Psoas muscle (tissue), 8 donors: ENCODE results near the gene AHRR. TPM values are rescaled to one million over a fixed set of nuclear protein-coding genes. Genes with fewer than 3 reads are reported as not detected.

Source experiments
- ATAC-seq, 4 donors: fragments of 200-7000 bp; cut with Tn5 transposase; one replicate each; pipeline ENCODE4 v1.9.1; 2020; ENCODE audit warnings: moderate library complexity in 3 of 4, mild to moderate bottlenecking in 2 of 4
- DNase-seq, 2 donors: peaks; one replicate each; pipeline ENCODE4 v3.0.0-alpha.2; 2020
- H3K27ac ChIP-seq: fragments of 200-600 bp; one replicate; pipeline ENCODE4 v1.8.0; 2022
- H3K27me3 ChIP-seq, 3 donors: fragments of 200-600 bp in 1 of 3; one replicate each; pipeline versions ENCODE4 v1.6.1 to v1.8.0; 2013 to 2022; ENCODE audit warnings: low read length in 2 of 3, mild to moderate bottlenecking in 2 of 3, moderate library complexity in 1 of 3; ENCODE audit not compliant: insufficient read depth in 3 of 3
- H3K36me3 ChIP-seq, 2 donors: fragments of 200-600 bp in 1 of 2; one replicate each; pipeline versions ENCODE4 v1.6.1 to v1.8.0; 2013 to 2022; ENCODE audit warnings: low read depth in 1 of 2, mild to moderate bottlenecking in 1 of 2, moderate library complexity in 1 of 2; ENCODE audit not compliant: insufficient read depth in 1 of 2
- H3K4me1 ChIP-seq: fragments of 200-600 bp; one replicate; pipeline ENCODE4 v1.8.0; 2022
- H3K4me3 ChIP-seq: fragments of 200-600 bp; one replicate; pipeline ENCODE4 v1.8.0; 2022; ENCODE audit warnings: mild to moderate bottlenecking
- H3K9me3 ChIP-seq: fragments of 200-600 bp; one replicate; pipeline ENCODE4 v1.8.0; 2022
- WGBS, 3 donors: extraction: QIAGEN DNeasy Blood & Tissue Kit; methylation state at CpG; one replicate each; pipeline versions ENCODE4 v1.1.6 to v1.1.7; 2013; 5-methylcytosine and 5-hydroxymethylcytosine counted together
- intact Hi-C, 2 donors: fragments of 100-400 bp; cut with DNase I; formaldehyde crosslinking; loops; one replicate each; pipeline versions ENCODE4 v1.11.0 to v1.14.2; 2022
- polyA plus RNA-seq, 3 donors: library from polyadenylated mRNA; stranded (reverse); fragments of 200-250 nt; gene quantifications; one replicate each; pipeline ENCODE4 v1.2.3, GENCODE V29; 2013
- total RNA-seq, 4 donors: library from RNA; stranded (reverse); fragmentation: NEBNext Ultra II Directional in 2 of 4; extraction: Animal tissue kit (Norgen Biotek cat#: 25700) in 2 of 4; gene quantifications; one replicate each; pipeline versions ENCODE4 v1.2.1 to v1.2.4, GENCODE V29; 2021 to 2023
- TF ChIP-seq, protein P1 (sequence below): fragments of 200-600 bp; IDR thresholded peaks from one replicate; pipeline ENCODE4 v1.8.0; 2022; ENCODE audit warnings: antibody characterized with exemption
- donor health status: healthy with polysubstance abuse.
- donor health status: DM: no; HTN: no; CAD: no; lungs with moderate emphysema.
- donor health status: Bipolar disorder and iron deficiency.
- donor health status: healthy.
- donor health status: DM: yes; HTN: yes; CAD: no.
- donor health status: DM: no; HTN: no; CAD: no.
- donor health status: DM: no; HTN: no; CAD: no.
- donor health status: DM: yes; HTN: yes; CAD: no.

The AHRR gene
- total and polyA plus RNA-seq, 7 donors: 0.10 to 7.4 (median 0.45) TPM

DNA sequence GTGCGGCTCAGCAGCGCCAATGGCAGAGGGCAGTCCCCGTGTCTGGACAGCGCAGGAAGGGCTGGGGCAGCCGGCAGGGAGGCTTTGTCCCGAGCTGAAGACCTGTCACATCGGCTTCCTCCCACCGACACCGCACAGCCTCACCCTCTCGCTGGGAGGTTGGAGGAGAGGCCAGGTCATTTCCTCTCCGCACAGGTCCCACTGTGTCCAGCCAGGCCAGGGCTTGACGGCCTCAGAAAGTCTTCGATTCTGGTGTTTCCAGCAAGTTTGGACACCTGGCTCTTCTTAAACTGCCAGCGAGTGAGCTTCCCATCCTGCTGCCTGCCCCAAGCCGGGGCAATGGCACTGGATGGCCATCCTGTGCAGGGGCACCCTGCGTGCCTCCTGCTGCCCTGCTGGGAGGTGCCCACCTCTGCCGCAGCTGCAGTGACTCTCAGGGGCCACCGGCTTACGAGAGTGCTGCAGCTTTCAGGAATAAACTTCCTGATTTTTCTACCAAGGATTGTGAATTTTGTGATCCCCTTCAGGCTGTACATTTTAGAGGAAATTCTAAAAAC is 33.9 kb downstream of the AHRR start:
- no peak for ATAC-seq
- Histone ChIP-seq H3K4me3 (no peak overlapping the region), H3K36me3 (no peaks in the 10 kb centered on the region), H3K27me3 (peaks cover 0 to 10% (median 5%) of the 10 kb centered on the region in 3 donors), H3K4me1 (no peaks in the 10 kb centered on the region), H3K9me3 (no peaks in the 10 kb centered on the region), H3K27ac (no peak overlapping the region)
- TF ChIP-seq, protein P1, sequence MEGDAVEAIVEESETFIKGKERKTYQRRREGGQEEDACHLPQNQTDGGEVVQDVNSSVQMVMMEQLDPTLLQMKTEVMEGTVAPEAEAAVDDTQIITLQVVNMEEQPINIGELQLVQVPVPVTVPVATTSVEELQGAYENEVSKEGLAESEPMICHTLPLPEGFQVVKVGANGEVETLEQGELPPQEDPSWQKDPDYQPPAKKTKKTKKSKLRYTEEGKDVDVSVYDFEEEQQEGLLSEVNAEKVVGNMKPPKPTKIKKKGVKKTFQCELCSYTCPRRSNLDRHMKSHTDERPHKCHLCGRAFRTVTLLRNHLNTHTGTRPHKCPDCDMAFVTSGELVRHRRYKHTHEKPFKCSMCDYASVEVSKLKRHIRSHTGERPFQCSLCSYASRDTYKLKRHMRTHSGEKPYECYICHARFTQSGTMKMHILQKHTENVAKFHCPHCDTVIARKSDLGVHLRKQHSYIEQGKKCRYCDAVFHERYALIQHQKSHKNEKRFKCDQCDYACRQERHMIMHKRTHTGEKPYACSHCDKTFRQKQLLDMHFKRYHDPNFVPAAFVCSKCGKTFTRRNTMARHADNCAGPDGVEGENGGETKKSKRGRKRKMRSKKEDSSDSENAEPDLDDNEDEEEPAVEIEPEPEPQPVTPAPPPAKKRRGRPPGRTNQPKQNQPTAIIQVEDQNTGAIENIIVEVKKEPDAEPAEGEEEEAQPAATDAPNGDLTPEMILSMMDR: no peak
- intact Hi-C loops: no loop called here
- no peak for DNase-seq
- WGBS, 3 donors: 73 to 84% (median 83%) methylated on average over 19 of the region's 19 CpGs

DNA sequence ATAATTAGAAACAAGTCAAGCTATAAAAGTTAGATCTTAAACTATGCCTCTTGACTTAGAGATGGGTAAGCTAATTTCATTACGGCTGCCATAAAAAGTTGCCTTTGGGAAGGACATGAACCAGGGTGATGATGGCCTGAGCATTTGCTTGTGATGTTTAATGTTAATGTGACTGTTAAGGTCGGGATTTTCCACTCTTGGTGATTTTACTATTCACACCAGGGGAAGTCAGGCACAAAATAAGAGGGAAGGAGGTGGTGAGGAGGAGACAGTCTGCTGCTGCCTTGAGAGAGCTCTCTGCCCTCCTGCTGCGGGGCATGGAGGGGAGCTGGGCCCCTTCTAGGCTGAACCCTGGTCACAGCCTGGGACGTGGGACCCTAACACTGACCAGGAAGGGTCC is 34.4 kb downstream of the AHRR start:
- H3K36me3 ChIP-seq: no peaks in the 10 kb centered on the region
- intact Hi-C loops: no loop called here
- no peak overlapping the region for H3K4me3 ChIP-seq
- WGBS, 3 donors: 79 to 86% (median 79%) methylated on average over 4 of the region's 4 CpGs
- TF ChIP-seq, protein P1: no peak
- no peak for ATAC-seq
- H3K27ac ChIP-seq: no peak overlapping the region
- H3K4me1 ChIP-seq: no peaks in the 10 kb centered on the region
- H3K27me3 ChIP-seq: peaks cover 0 to 6% (median 5%) of the 10 kb centered on the region in 3 donors
- DNase-seq: no peak
- no peaks in the 10 kb centered on the region for H3K9me3 ChIP-seq

DNA sequence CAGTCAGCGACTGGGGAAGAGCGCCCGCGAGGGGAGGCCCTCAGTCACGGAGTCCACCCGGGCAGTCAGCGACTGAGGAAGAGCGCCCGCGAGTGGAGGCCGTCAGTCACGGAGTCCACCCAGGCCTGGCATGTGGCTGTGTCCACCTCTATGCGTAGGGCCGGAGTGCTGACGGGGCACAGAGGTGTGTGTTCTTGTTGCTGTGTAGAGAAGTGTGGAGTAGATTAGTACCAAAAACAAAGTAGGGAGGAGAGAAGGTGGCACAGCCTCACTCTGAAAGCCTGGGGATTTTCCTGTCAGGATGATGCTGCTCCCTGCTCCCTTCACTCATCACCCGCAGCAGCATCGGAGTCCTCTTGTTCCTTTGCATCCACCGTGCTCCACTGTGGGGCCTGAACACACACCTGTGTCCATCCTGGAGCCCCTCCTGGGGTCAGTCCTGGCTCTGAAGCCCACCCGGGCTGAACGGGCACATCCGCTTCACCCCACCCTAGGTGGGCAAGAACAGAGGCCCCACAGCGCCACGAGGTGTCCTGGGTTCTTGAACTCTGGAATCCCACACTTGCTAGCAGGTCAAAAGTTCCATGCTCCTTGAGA is 37.9 kb downstream of the AHRR start:
- no peaks in the 10 kb centered on the region for H3K27me3 ChIP-seq
- WGBS, 3 donors: 89 to 94% (median 93%) methylated on average over 17 to 23 of the region's 23 CpGs
- intact Hi-C loops: no loop called here
- H3K27ac ChIP-seq: no peak overlapping the region
- DNase-seq (no peak), ATAC-seq (no peak)
- TF ChIP-seq, protein P1: no peak
- H3K9me3 ChIP-seq: peaks cover under 1% of the 10 kb centered on the region
- H3K36me3 ChIP-seq: no peaks in the 10 kb centered on the region
- no peaks in the 10 kb centered on the region for H3K4me1 ChIP-seq
- H3K4me3 ChIP-seq: no peak overlapping the region

DNA sequence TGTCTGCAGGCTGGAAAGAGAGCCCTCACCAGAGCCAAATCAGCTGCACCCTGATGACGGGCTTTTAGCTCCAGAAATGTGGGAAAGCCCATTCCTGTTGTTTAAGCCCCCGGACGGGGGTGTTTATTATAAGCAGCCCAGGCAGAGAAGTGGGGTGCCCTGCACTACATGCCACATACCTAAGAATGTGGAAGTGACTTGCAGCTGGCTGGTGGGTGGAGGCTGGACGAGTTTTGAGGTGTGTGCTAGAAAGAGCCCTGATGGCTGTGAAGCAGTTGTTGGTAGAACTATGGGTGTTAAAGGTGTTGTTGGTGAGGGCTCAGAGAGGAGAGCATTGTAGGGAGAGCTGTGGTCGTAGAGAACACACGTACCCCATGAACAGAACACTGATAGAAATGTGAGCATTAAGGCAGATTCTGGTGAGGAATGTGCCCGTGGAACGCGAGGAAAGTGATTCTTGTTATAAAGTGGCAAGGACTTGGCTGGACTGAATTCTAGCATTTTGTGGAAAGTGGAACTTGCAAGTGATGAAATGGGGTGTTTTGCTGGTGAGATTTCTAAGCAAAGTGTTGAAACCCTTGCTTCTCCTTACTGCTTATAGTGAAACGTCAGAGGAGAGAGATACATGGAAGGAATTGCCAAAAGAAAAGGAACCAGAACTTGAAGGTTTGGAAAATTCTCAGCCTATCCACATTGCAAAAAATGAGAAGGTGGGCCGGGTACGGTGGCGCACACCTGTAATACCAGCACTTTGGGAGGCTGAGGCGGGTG is 38.9 kb downstream of the AHRR start:
- DNase-seq: no peak
- TF ChIP-seq, protein P1: no peak
- WGBS, 3 donors: 71 to 75% (median 72%) methylated on average over 13 to 14 of the region's 14 CpGs
- intact Hi-C loops: no loop called here
- H3K9me3 ChIP-seq: peaks cover 11% of the 10 kb centered on the region
- H3K4me1 ChIP-seq: no peaks in the 10 kb centered on the region
- ATAC-seq: no peak
- no peaks in the 10 kb centered on the region for H3K36me3 ChIP-seq
- peaks cover 0 to 8% (median 0%) of the 10 kb centered on the region in 3 donors for H3K27me3 ChIP-seq
- no peak overlapping the region for H3K4me3 ChIP-seq
- H3K27ac ChIP-seq: no peak overlapping the region
